ENCODE results near the gene RIC3.

The RIC3 gene

GRCh38 chr11:8213376-8213775 is 44.6 kb upstream of the RIC3 start:
- TF ChIP-seq CREB5 (CRISPR knock-in tag; IDR thresholded peaks at IDR 0.05; ENCODE audit: low read depth) (no peak), OSR1 (CRISPR knock-in tag; IDR thresholded peaks at IDR 0.05) (no peak)
- ATAC-seq = no peak

- no peak for ATAC-seq
- TF ChIP-seq CSDC2 (CRISPR knock-in tag; IDR thresholded peaks at IDR 0.05) (no peak), POU6F1 (CRISPR knock-in tag; IDR thresholded peaks at IDR 0.05; ENCODE audit: borderline replicate concordance, low read depth) (no peak), TOX (CRISPR knock-in tag; IDR thresholded peaks at IDR 0.05; ENCODE audit: borderline replicate concordance) (no peak), PATZ1 (CRISPR knock-in tag; IDR thresholded peaks at IDR 0.05; ENCODE audit: borderline replicate concordance) (no peak), CREB5 (CRISPR knock-in tag; IDR thresholded peaks at IDR 0.05; ENCODE audit: low read depth) (no peak), OSR1 (CRISPR knock-in tag; IDR thresholded peaks at IDR 0.05) (no peak), ZNF8 (CRISPR knock-in tag; IDR thresholded peaks at IDR 0.05) (no peak), BACH2 (CRISPR knock-in tag; IDR thresholded peaks at IDR 0.05; ENCODE audit: borderline replicate concordance) (no peak), ESRRG (CRISPR knock-in tag; IDR thresholded peaks at IDR 0.05) (no peak), PPARA (CRISPR knock-in tag; IDR thresholded peaks at IDR 0.05; ENCODE audit: borderline replicate concordance) (no peak), GLIS3 (CRISPR knock-in tag; IDR thresholded peaks at IDR 0.05) (no peak), ZFP3 (CRISPR knock-in tag; IDR thresholded peaks at IDR 0.05) (no peak), TCF4 (CRISPR knock-in tag; IDR thresholded peaks at IDR 0.05; ENCODE audit: borderline replicate concordance) (no peak), RARB (CRISPR knock-in tag; IDR thresholded peaks at IDR 0.05) (no peak), ZC3H10 (CRISPR knock-in tag; IDR thresholded peaks at IDR 0.05) (no peak), ARNTL (CRISPR knock-in tag; IDR thresholded peaks at IDR 0.05; ENCODE audit: borderline replicate concordance, low read depth) (no peak), TSHZ2 (CRISPR knock-in tag; IDR thresholded peaks at IDR 0.05) (no peak), SNAI2 (CRISPR knock-in tag; IDR thresholded peaks at IDR 0.05) (no peak)
Measured at GRCh38 chr11:8209208-8209807, 40.5 kb upstream of the RIC3 start.

GRCh38 chr11:8207080-8208000 is 38.5 kb upstream of the RIC3 start:
- TF ChIP-seq ZC3H10 (CRISPR knock-in tag; IDR thresholded peaks at IDR 0.05) (no peak), RARB (CRISPR knock-in tag; IDR thresholded peaks at IDR 0.05) (no peak), BACH2 (CRISPR knock-in tag; IDR thresholded peaks at IDR 0.05; ENCODE audit: borderline replicate concordance) (no peak), ESRRG (CRISPR knock-in tag; IDR thresholded peaks at IDR 0.05) (no peak)
- peak; percentile 30 for ATAC-seq
